ENCODE results near the gene SMARCA5. TPM values are rescaled to one million over a fixed set of nuclear protein-coding genes. Genes with fewer than 3 reads are reported as not detected.

SMARCA5 gene
- total RNA-seq (2022; extraction: Qiagen RNA extraction; ENCODE audit: low read depth): 17.0 to 29.2 TPM (median 20.7 TPM) in 5 replicates

GRCh38 chr4:143513314-143514168, at the start of gene SMARCA5:
Gene SMARCA5 (plus strand): TSS chr4:143513702. CDS start chr4:143513925, 223 bp downstream.

Other genes starting within 250 kb of the SMARCA5 start
- 2.2 to 2.7 TPM (median 2.4 TPM) in 5 replicates for gene GAB1, start 176.8 kb upstream of the SMARCA5 start, total RNA-seq (2022; extraction: Qiagen RNA extraction; ENCODE audit: low read depth)
- not detected in 5 replicates for gene FREM3, start 187.0 kb downstream of the SMARCA5 start, total RNA-seq (2022; extraction: Qiagen RNA extraction; ENCODE audit: low read depth)

All from A549 treated with ZK216348 at 1 μM for 4 hours (cell line).